Measurements from ENCODE around the gene GCAT. TPM values are rescaled to one million over a fixed set of nuclear protein-coding genes. Genes with fewer than 3 reads are reported as not detected.
"Not testable (repeated sequence)": the region's sequence is repeated elsewhere in the genome, so short reads cannot be mapped to it uniquely, and the experiment has no call there.

The GCAT gene
- polyA plus RNA-seq, 6 donors from 2014 or later = not detected

DNA sequence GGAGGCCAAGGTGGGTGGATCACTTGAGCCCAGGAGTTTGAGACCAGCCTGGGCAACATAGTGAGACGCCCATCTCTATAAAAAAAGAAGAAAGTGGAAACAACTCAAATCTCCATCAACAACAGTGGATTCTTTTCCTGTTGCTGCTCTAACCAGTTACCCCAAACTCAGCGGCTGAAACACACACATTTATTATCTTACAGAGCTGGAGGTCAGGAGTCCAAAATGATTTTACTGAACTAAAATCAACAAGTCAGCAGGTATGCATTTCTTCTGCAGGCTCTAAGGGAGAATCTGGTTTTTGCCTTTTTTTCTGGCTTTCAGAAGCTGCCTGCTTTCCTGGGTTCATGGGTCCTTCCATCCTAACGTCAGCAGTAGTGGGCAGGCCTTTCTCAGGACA, 11.7 kb upstream of the GCAT start:
- Mint-ChIP-seq H3K9me3 (peaks cover 0 to 2% (median 0%) of the 10 kb centered on the region in 7 donors), H3K27me3 (peaks cover 8 to 19% (median 10%) of the 10 kb centered on the region in 3 donors), H3K4me1 (no peaks in the 10 kb centered on the region), H3K4me3 (no peak overlapping the region), H3K36me3 (no peaks in the 10 kb centered on the region), H3K27ac (peak overlapping the region in 1 of 6 donors; percentile 38)
- ATAC-seq (ENCODE audit: low read depth in 2 of 2) (no peak), DNase-seq (no peak)

GRCh38 chr22:37797259-37797658, 10.5 kb upstream of the GCAT start:
- H3K9me3 Mint-ChIP-seq; ATAC-seq (ENCODE audit: low read depth in 2 of 2); H3K27ac Mint-ChIP-seq; H3K4me3 Mint-ChIP-seq; H3K36me3 Mint-ChIP-seq; H3K4me1 Mint-ChIP-seq; DNase-seq: not testable (repeated sequence)
- H3K27me3 Mint-ChIP-seq = peaks cover 8 to 24% (median 10%) of the 10 kb centered on the region in 3 donors

DNA sequence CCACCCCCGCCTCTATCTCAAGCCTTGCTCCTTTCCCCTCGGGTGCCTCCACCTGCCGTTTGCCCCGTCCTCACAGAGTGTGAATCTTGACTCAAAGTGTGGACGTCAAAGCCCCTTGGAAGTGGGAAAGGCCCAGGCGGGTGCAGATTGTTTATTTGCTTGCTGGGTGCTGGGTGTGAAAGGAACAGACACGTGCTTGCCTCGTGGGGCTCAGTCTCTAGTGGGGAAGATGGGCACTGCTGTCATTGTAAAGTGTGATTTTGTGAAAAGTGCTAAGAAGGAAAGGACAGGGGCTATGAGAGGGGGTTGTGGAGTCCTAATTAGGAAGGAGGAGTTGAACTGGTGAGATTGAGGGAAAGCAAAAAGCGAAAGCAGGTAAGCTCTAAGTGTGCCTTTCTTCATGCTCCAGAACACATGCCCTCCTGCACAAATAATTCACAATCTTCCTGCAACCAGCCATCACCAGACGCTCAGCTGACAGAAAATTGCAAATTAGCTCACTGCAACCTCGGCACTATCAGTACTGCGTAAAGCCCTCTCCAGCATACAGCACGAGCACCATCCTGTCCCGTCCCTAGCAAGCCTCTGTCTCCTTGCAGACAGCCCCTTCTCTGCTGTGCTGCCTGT, 9.7 kb upstream of the GCAT start:
- no peak overlapping the region for H3K27ac Mint-ChIP-seq
- H3K4me3 Mint-ChIP-seq = peak overlapping the region in 1 of 8 donors; percentile 68
- peaks cover 3 to 7% (median 6%) of the 10 kb centered on the region in 3 donors for H3K4me1 Mint-ChIP-seq
- H3K27me3 Mint-ChIP-seq = peaks cover 14 to 30% (median 14%) of the 10 kb centered on the region in 3 donors
- ATAC-seq (ENCODE audit: low read depth in 2 of 2) (peak; percentile 30 to 33), DNase-seq (no peak)
- H3K9me3 Mint-ChIP-seq = peaks cover 0 to 1% (median 0%) of the 10 kb centered on the region in 7 donors
- H3K36me3 Mint-ChIP-seq = no peaks in the 10 kb centered on the region

GRCh38 chr22:37799979-37800378, 7.8 kb upstream of the GCAT start:
- H3K4me3 Mint-ChIP-seq; H3K27ac Mint-ChIP-seq; DNase-seq; H3K9me3 Mint-ChIP-seq; ATAC-seq (ENCODE audit: low read depth in 2 of 2); H3K36me3 Mint-ChIP-seq: not testable (repeated sequence)
- Mint-ChIP-seq H3K27me3 (peaks cover 26 to 46% (median 29%) of the 10 kb centered on the region in 3 donors), H3K4me1 (peaks cover 15 to 22% (median 20%) of the 10 kb centered on the region in 3 donors)

GRCh38 chr22:37801946-37802309, 5.8 kb upstream of the GCAT start:
- Mint-ChIP-seq H3K4me1 (peaks cover 26 to 36% (median 33%) of the 10 kb centered on the region in 3 donors), H3K4me3 (peak overlapping the region in 5 of 8 donors; percentile 73 to 88 (median 78)), H3K9me3 (peaks cover 0 to 3% (median 0%) of the 10 kb centered on the region in 7 donors), H3K27ac (no peak overlapping the region), H3K27me3 (peaks cover 42 to 63% (median 46%) of the 10 kb centered on the region in 3 donors), H3K36me3 (no peaks in the 10 kb centered on the region)
- ATAC-seq (ENCODE audit: low read depth in 2 of 2) = no peak
- no peak for DNase-seq

GRCh38 chr22:37802310-37803194, 5.2 kb upstream of the GCAT start:
- ATAC-seq (ENCODE audit: low read depth in 2 of 2) = no peak

DNA sequence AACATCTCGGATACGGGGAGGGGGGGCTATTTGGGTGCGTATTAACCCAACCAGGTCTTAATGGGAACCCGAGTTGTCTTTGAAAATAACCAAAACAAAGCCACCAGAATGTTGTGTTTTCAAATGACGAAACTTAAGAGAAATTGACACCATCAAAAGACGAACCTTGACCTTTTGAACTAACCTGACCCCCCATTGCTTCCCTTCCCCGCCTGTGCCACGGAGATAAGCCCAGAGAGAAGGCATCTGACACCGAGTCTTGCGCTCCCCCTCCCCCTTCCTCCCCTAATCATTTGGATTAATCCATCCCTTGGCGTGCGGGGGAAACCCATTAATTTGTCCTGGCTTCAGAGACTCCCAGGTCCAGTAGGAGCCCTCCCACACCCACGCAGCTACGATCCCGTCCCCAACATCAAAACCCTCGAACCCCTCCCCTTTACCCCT, 4.5 kb upstream of the GCAT start:
- Mint-ChIP-seq H3K27ac (peak overlapping the region in 3 of 6 donors; percentile 6 to 89 (median 74)), H3K9me3 (peaks cover 0 to 3% (median 0%) of the 10 kb centered on the region in 7 donors)
- ATAC-seq (ENCODE audit: low read depth in 2 of 2) = no peak

More at GRCh38 chr22:37802310-37803194, 5.2 kb upstream of the GCAT start:
- peak overlapping the region in 7 of 8 donors; percentile 33 to 84 (median 73) for H3K4me3 Mint-ChIP-seq
- peaks cover 46 to 68% (median 47%) of the 10 kb centered on the region in 3 donors for H3K27me3 Mint-ChIP-seq
- H3K4me1 Mint-ChIP-seq = peaks cover 26 to 39% (median 37%) of the 10 kb centered on the region in 3 donors
- DNase-seq = no peak
- peak overlapping the region in 2 of 6 donors; percentile 6 to 89 for H3K27ac Mint-ChIP-seq
- peaks cover 0 to 3% (median 0%) of the 10 kb centered on the region in 7 donors for H3K9me3 Mint-ChIP-seq
- no peaks in the 10 kb centered on the region for H3K36me3 Mint-ChIP-seq

GRCh38 chr22:37803639-37804351, 3.9 kb upstream of the GCAT start:
- peak overlapping the region in 2 of 6 donors; percentile 55 to 89 for H3K27ac Mint-ChIP-seq
- peaks cover 26 to 48% (median 47%) of the 10 kb centered on the region in 3 donors for H3K4me1 Mint-ChIP-seq
- no peaks in the 10 kb centered on the region for H3K36me3 Mint-ChIP-seq
- H3K4me3 Mint-ChIP-seq = peak overlapping the region; percentile 34 to 84 (median 68)
- DNase-seq (no peak), ATAC-seq (ENCODE audit: low read depth in 2 of 2) (no peak)
- peaks cover 47 to 80% (median 56%) of the 10 kb centered on the region in 3 donors for H3K27me3 Mint-ChIP-seq
- peaks cover 0 to 3% (median 0%) of the 10 kb centered on the region in 7 donors for H3K9me3 Mint-ChIP-seq

More for the DNA sequence above, 4.5 kb upstream of the GCAT start:
- Mint-ChIP-seq H3K27me3 (peaks cover 44 to 74% (median 50%) of the 10 kb centered on the region in 3 donors), H3K4me3 (peak overlapping the region in 7 of 8 donors; percentile 33 to 84 (median 73)), H3K36me3 (no peaks in the 10 kb centered on the region), H3K4me1 (peaks cover 26 to 44% (median 42%) of the 10 kb centered on the region in 3 donors)
- no peak for DNase-seq

DNA sequence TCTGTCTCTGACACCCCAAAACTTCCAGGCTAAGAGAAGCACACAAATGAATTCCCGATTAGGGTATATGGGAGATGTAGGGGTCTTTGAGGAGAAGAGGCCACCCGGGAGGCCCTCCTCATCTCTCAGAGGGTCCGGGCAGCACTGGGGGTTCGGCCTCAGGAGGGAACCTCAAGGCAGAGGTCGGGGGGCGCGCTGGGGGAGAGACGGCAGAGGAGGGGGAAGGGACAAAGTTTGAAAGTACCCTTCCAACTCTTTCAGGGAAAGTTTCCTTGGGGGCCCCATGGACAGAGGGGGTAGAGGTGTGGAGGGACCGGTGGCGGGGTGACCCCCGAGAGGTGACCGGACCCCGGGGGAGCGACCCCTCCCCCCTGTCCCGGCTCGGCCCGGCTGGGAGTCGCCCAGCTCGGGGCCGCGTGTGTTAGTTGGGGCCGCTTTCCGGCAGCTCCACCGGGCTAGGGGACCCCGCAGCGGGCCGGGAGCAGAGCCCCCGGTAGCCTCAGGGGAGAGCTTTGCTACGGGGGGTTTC, 3.3 kb upstream of the GCAT start:
- Mint-ChIP-seq H3K36me3 (no peaks in the 10 kb centered on the region), H3K27ac (peak overlapping the region in 2 of 6 donors; percentile 55 to 92), H3K27me3 (peaks cover 47 to 82% (median 58%) of the 10 kb centered on the region in 3 donors), H3K4me1 (peaks cover 26 to 49% (median 47%) of the 10 kb centered on the region in 3 donors), H3K9me3 (peaks cover 0 to 3% (median 0%) of the 10 kb centered on the region in 7 donors), H3K4me3 (peak overlapping the region; percentile 9 to 84 (median 68))
- ATAC-seq (ENCODE audit: low read depth in 2 of 2) (no peak), DNase-seq (no peak)

GRCh38 chr22:37804881-37805809, 2.6 kb upstream of the GCAT start:
- Mint-ChIP-seq H3K4me1 (peaks cover 26 to 49% (median 47%) of the 10 kb centered on the region in 3 donors), H3K27ac (peak overlapping the region in 2 of 6 donors; percentile 55 to 82), H3K4me3 (peak overlapping the region; percentile 56 to 92 (median 74)), H3K36me3 (no peaks in the 10 kb centered on the region), H3K27me3 (peaks cover 49 to 86% (median 55%) of the 10 kb centered on the region in 3 donors), H3K9me3 (peaks cover 0 to 3% (median 0%) of the 10 kb centered on the region in 7 donors)
- ATAC-seq (ENCODE audit: low read depth in 2 of 2) = peak; percentile 23 to 40
- peak; percentile 43 for DNase-seq

DNA sequence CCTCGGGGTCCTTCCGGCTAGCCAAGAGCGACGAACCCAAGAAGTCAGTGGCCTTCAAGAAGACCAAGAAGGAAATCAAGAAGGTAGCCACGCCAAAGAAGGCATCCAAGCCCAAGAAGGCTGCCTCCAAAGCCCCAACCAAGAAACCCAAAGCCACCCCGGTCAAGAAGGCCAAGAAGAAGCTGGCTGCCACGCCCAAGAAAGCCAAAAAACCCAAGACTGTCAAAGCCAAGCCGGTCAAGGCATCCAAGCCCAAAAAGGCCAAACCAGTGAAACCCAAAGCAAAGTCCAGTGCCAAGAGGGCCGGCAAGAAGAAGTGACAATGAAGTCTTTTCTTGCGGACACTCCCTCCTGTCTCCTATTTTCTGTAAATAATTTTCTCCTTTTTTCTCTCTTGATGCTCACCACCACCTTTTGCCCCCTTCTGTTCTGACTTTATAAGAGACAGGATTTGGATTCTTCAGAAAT, 1.9 kb upstream of the GCAT start:
- DNase-seq (no peak), ATAC-seq (ENCODE audit: low read depth in 2 of 2) (no peak)
- Mint-ChIP-seq H3K36me3 (no peaks in the 10 kb centered on the region), H3K9me3 (peaks cover 0 to 3% (median 0%) of the 10 kb centered on the region in 7 donors), H3K4me1 (peaks cover 26 to 49% (median 47%) of the 10 kb centered on the region in 3 donors), H3K27ac (no peak overlapping the region), H3K27me3 (peaks cover 46 to 85% (median 49%) of the 10 kb centered on the region in 3 donors), H3K4me3 (peak overlapping the region; percentile 54 to 92 (median 74))
